ENCODE results near the gene CTBP1. TPM values are rescaled to one million over a fixed set of nuclear protein-coding genes. Genes with fewer than 3 reads are reported as not detected.

Gene CTBP1
- total and polyA plus RNA-seq, 2 of the 8 experiments (the other 6 are each of a cell fraction or from before 2014, with no cell fraction given): 128 to 185 TPM

- FAIRE-seq (no peak), DNase-seq (ENCODE audit: low read depth in 1 of 2, low spot score in 2 of 2) (no peak)
- Histone ChIP-seq H2BK120ac (replicated peaks; ENCODE audit: low read depth, low read length) (no peak overlapping the region), H3K56ac (replicated peaks; ENCODE audit: insufficient read length, low read depth, low read length) (no peak overlapping the region), H4K8ac (ENCODE audit: extremely low read depth, insufficient read depth, low read length) (no peak overlapping the region), H4K20me1 (replicated peaks in 1 of 2; ENCODE audit: control insufficient read depth in 1 of 2, insufficient read depth in 2 of 2, low read length in 2 of 2) (no peaks in the 10 kb centered on the region), H3K4me2 (ENCODE audit: insufficient read depth in 1 of 2, low read depth in 2 of 2, low read length in 2 of 2) (no peak overlapping the region), H2BK12ac (ENCODE audit: low read depth, low read length) (no peak overlapping the region), H3K23me2 (ENCODE audit: low read depth, low read length) (peaks cover 10% of the 10 kb centered on the region; the same call in 1 of the 2 replicates), H2AK5ac (ENCODE audit: low read depth, low read length) (no peak overlapping the region), H3K18ac (ENCODE audit: extremely low read depth, low read length) (no peak overlapping the region), H3K9me3 (ENCODE audit: insufficient read depth in 2 of 2, low read depth in 1 of 2, low read length in 1 of 2) (peaks cover 8 to 9% of the 10 kb centered on the region in 2 experiments; a peak in 3 of 4 replicates), H3K14ac (ENCODE audit: insufficient read length) (no peak overlapping the region), H3K79me1 (ENCODE audit: low read depth, low read length) (no peaks in the 10 kb centered on the region), H4K91ac (replicated peaks; ENCODE audit: insufficient read length, low read length) (no peak overlapping the region), H3K27ac (ENCODE audit: low read depth, low read length) (no peak overlapping the region), H3K4me1 (replicated peaks in 1 of 4; ENCODE audit: control insufficient read depth in 3 of 4, insufficient read depth in 4 of 4, low read length in 3 of 4) (no peaks in the 10 kb centered on the region), H4K5ac (ENCODE audit: insufficient read length, low read depth, low read length) (no peak overlapping the region), H3K27me3 (replicated peaks in 1 of 4; ENCODE audit: control insufficient read depth in 3 of 4, extremely low read depth in 1 of 4, insufficient read depth in 3 of 4, low read length in 3 of 4) (no peaks in the 10 kb centered on the region), H2BK5ac (ENCODE audit: low read depth, low read length) (no peak overlapping the region), H3K79me2 (ENCODE audit: control insufficient read depth in 1 of 2, insufficient read depth in 2 of 2, low read length in 2 of 2) (no peaks in the 10 kb centered on the region), H2BK20ac (ENCODE audit: low read length) (no peak overlapping the region), H2BK15ac (ENCODE audit: low read length) (no peak overlapping the region), H3K9ac (replicated peaks in 1 of 4; ENCODE audit: extremely low read depth in 1 of 4, low read depth in 3 of 4, low read length in 3 of 4) (no peak overlapping the region), H3K4me3 (ENCODE audit: extremely low read depth in 1 of 4, insufficient read depth in 2 of 4, low read depth in 3 of 4, low read length in 4 of 4) (no peak overlapping the region), H3K4ac (replicated peaks; ENCODE audit: insufficient read length, low read depth, low read length) (no peak overlapping the region), H3K23ac (ENCODE audit: insufficient read length) (no peak overlapping the region), H2AFZ (ENCODE audit: low read length) (no peak overlapping the region), H3K36me3 (ENCODE audit: control insufficient read depth in 2 of 4, insufficient read depth in 4 of 4, low read length in 3 of 4) (no peaks in the 10 kb centered on the region)
- ChIA-PET POLR2A (ENCODE audit: partially characterized antibody) (no interaction called here), CTCF (ENCODE audit: partially characterized antibody) (interaction anchor here (0.6 kb wide), 1 partner anchor 70 kb away, joined by 3 read pairs; no protein-coding TSS in a partner anchor)
- TF ChIP-seq KDM4A (IDR thresholded peaks at IDR 0.05; ENCODE audit: low read depth, low read length, severe bottlenecking) (no peak), JUND (IDR thresholded peaks at IDR 0.05; ENCODE audit: low read length) (no peak)
- WGBS, 2 experiments (ENCODE audit: extremely low coverage in 1 of 2, insufficient coverage in 1 of 2, insufficient read length in 1 of 2, insufficient replicate concordance in 2 of 2, low coverage in 1 of 2, low lambda C conversion rate in 2 of 2, missing lambda C conversion rate in 1 of 2): 89% methylated on average over 9 of the region's 9 CpGs; no CpG with 5 or more reads in 1 of the 2 experiments
Observed at GRCh38 chr4:1274871-1275270, 25.9 kb upstream of the CTBP1 start.
